NOMO-1 (cell line): ENCODE data around the gene ZNF582.
"Not testable (repeated sequence)": the region's sequence is repeated elsewhere in the genome, so short reads cannot be mapped to it uniquely, and the experiment has no call there.

ENCODE experiments used
- DNase-seq, 2 experiments: peaks; one replicate each; lab custom pipeline; 2025; ENCODE audit not compliant: unreplicated experiment in 2 of 2; lab: John Stamatoyannopoulos, UW

Gene ZNF582

GRCh38 chr19:56355517-56355916 lies 37.8 kb downstream of the ZNF582 start:
- DNase-seq, result no peak

GRCh38 chr19:56351208-56351607 lies 42.1 kb downstream of the ZNF582 start:
- no peak for DNase-seq

GRCh38 chr19:56350416-56351045 lies 42.8 kb downstream of the ZNF582 start:
- DNase-seq, result peak; percentile 30 to 72

GRCh38 chr19:56348289-56348877 lies 45.0 kb downstream of the ZNF582 start:
- no peak for DNase-seq

- no peak for DNase-seq
Observed at GRCh38 chr19:56347163-56347778, 46.1 kb downstream of the ZNF582 start.

DNA sequence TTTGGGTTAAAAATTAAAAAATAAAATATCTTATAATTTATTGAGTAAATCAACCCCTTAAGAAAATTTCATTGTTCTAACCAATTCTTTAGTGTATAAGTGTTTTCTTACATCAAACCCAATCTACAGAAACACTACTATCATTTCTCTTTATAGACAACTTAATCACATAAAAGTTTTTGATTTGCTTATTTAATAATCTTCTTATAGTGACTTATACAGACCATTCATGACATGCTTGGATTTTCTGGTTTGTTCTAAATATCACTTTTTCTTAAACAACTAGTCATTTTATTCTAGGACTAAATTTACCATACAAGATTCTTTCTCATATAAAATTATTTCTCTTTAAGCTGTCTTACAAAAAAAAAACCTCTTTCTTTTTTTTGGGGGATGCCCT lies 51.4 kb downstream of the ZNF582 start:
- DNase-seq, result no peak

DNA sequence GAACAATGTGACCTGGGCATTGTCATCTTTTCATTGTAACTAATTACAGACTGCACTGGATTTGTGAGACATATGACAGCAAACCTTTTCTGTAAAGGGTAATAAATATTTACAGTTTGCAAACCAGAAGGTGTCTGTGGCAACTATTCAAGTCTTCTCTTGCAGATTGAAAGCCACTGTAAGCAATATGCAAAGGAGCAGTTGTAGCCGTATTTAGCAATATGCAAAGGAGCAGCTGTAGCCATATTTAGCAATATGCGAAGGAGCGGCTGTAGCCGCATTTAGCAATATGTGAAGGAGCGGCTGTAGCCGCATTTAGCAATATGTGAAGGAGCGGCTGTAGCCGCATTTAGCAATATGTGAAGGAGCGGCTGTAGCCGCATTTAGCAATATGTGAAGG lies 54.3 kb downstream of the ZNF582 start:
- not testable (repeated sequence) for DNase-seq

DNA sequence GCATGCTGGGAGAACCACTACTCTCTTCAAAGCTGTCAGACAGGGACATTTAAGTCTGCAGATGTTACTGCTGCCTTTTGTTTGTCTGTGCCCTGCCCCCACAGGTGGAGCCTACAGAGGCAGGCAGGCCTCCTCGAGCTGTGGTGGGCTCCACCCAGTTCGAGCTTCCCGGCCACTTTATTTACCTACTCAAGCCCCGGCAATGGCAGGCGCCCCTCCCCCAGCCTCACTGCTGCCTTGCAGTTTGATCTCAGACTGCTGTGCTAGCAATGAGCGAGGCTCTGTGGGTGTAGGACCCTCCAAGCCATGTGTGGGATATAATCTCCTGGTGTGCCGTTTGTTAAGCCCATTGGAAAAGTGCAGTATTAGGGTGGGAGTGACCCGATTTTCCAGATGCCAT lies 56.3 kb downstream of the ZNF582 start:
- DNase-seq, result not testable (repeated sequence)

DNA sequence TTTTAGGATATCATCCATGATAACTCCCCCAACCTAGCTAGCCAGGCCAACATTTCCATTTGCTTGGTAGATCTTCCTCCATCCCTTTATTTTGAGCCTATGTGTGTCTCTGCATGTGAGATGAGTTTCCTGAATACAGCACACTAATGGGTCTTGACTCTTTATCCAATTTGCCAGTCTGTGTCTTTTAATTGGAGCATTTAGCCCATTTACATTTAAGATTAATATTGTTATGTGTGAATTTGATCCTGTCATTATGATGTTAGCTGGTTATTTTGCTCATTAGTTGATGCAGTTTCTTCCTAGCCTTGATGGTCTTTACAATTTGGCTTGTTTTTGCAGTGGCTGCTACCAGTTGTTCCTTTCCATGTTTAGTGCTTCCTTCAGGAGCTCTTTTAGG lies 58.0 kb downstream of the ZNF582 start:
- DNase-seq, result not testable (repeated sequence)

- DNase-seq, result peak; percentile 39 to 76
Observed at GRCh38 chr19:56333506-56333905, 59.8 kb downstream of the ZNF582 start.
